ENCODE measurements around the gene DYNLT5. TPM values are rescaled to one million over a fixed set of nuclear protein-coding genes. Genes with fewer than 3 reads are reported as not detected.
"Not testable (repeated sequence)": the region's sequence is repeated elsewhere in the genome, so short reads cannot be mapped to it uniquely, and the experiment has no call there.

DYNLT5 gene
- total RNA-seq, 2 donors from 2014 or later: 0.72 TPM; not detected in 1

- Histone ChIP-seq H3K36me3 (no peaks in the 10 kb centered on the region), H3K9ac (ENCODE audit: low read depth in 2 of 2, low read length in 2 of 2) (no peak overlapping the region), H3K27ac (no peak overlapping the region), H3K9me3 (no peaks in the 10 kb centered on the region), H3K4me1 (no peaks in the 10 kb centered on the region), H3K27me3 (no peaks in the 10 kb centered on the region), H3K4me3 (no peak overlapping the region)
- no peak for DNase-seq
- intact Hi-C loops (cut with DNase I): no loop called here
- TF ChIP-seq CTCF (IDR thresholded peaks at IDR 0.05): no peak
Observed at GRCh38 chr1:66777831-66778230, 25.6 kb downstream of the DYNLT5 start.

- intact Hi-C loops (cut with DNase I): no loop called here
- no peak overlapping the region for H3K27ac ChIP-seq
Observed at GRCh38 chr1:66778266-66778665, 26.0 kb downstream of the DYNLT5 start.

GRCh38 chr1:66778969-66779368 lies 26.7 kb downstream of the DYNLT5 start:
- H3K27me3 ChIP-seq: no peaks in the 10 kb centered on the region
- DNase-seq: no peak
- no peaks in the 10 kb centered on the region for H3K36me3 ChIP-seq

More at GRCh38 chr1:66778266-66778665, 26.0 kb downstream of the DYNLT5 start:
- Histone ChIP-seq H3K36me3 (no peaks in the 10 kb centered on the region), H3K9me3 (no peaks in the 10 kb centered on the region), H3K9ac (ENCODE audit: low read depth in 2 of 2, low read length in 2 of 2) (no peak overlapping the region), H3K27me3 (no peaks in the 10 kb centered on the region), H3K4me3 (no peak overlapping the region), H3K4me1 (no peaks in the 10 kb centered on the region)
- TF ChIP-seq CTCF (IDR thresholded peaks at IDR 0.05): no peak
- DNase-seq: no peak

GRCh38 chr1:66779475-66780078 lies 27.3 kb downstream of the DYNLT5 start:
- H3K27ac ChIP-seq: no peak overlapping the region
- no peaks in the 10 kb centered on the region for H3K27me3 ChIP-seq
- H3K4me3 ChIP-seq: no peak overlapping the region
- DNase-seq: no peak
- H3K36me3 ChIP-seq: no peaks in the 10 kb centered on the region
- no peak overlapping the region for H3K9ac ChIP-seq (ENCODE audit: low read depth in 2 of 2, low read length in 2 of 2)
- no peaks in the 10 kb centered on the region for H3K9me3 ChIP-seq
- no peaks in the 10 kb centered on the region for H3K4me1 ChIP-seq
- intact Hi-C loops (cut with DNase I): no loop called here
- TF ChIP-seq CTCF (IDR thresholded peaks at IDR 0.05): no peak

More at GRCh38 chr1:66778969-66779368, 26.7 kb downstream of the DYNLT5 start:
- Histone ChIP-seq H3K9me3 (no peaks in the 10 kb centered on the region), H3K4me1 (no peaks in the 10 kb centered on the region), H3K4me3 (no peak overlapping the region), H3K9ac (ENCODE audit: low read depth in 2 of 2, low read length in 2 of 2) (no peak overlapping the region), H3K27ac (no peak overlapping the region)
- intact Hi-C loops (cut with DNase I): no loop called here
- no peak for TF ChIP-seq CTCF (IDR thresholded peaks at IDR 0.05)

- H3K9me3 ChIP-seq; H3K27me3 ChIP-seq; DNase-seq; intact Hi-C loops (cut with DNase I); H3K27ac ChIP-seq; H3K36me3 ChIP-seq; H3K4me1 ChIP-seq; H3K4me3 ChIP-seq; H3K9ac ChIP-seq (ENCODE audit: low read depth in 2 of 2, low read length in 2 of 2): not testable (repeated sequence)
Observed at GRCh38 chr1:66785800-66786199, 33.5 kb downstream of the DYNLT5 start.

GRCh38 chr1:66787641-66788040 lies 35.4 kb downstream of the DYNLT5 start:
- Histone ChIP-seq H3K9ac (ENCODE audit: low read depth in 2 of 2, low read length in 2 of 2) (no peak overlapping the region), H3K27ac (no peak overlapping the region), H3K4me1 (no peaks in the 10 kb centered on the region), H3K9me3 (no peaks in the 10 kb centered on the region), H3K4me3 (no peak overlapping the region), H3K36me3 (no peaks in the 10 kb centered on the region), H3K27me3 (no peaks in the 10 kb centered on the region)
- DNase-seq: no peak
- TF ChIP-seq CTCF (IDR thresholded peaks at IDR 0.05): no peak
- intact Hi-C loops (cut with DNase I): no loop called here
